Panc1 (cell line): ENCODE measurements around the gene CNNM1. TPM values are rescaled to one million over a fixed set of nuclear protein-coding genes. Genes with fewer than 3 reads are reported as not detected.

Source experiments
- ATAC-seq: fragments of 200-7000 bp; cut with Tn5 transposase; 2 replicates; pipeline ENCODE4 v1.9.1; 2020; ENCODE audit warnings: mild to moderate bottlenecking, moderate library complexity
- BruUV-seq: library from RNA; stranded (reverse); fragments of 400-500 nt; replicated peaks from 2 replicates; lab custom pipeline; 2021; lab: Mats Ljungman, UMichigan
- CTCF ChIA-PET: fragments of 300-600 bp; sonication (Branson Sonifier 250); formaldehyde crosslinking; loops from one replicate; lab custom pipeline; 2022; ENCODE audit warnings: antibody characterized with exemption; lab: Charles Lee
- POLR2A ChIA-PET: fragments of 300-600 bp; sonication (Branson Sonifier 250); formaldehyde crosslinking; loops from one replicate; lab custom pipeline; 2022; ENCODE audit warnings: antibody characterized with exemption; lab: Charles Lee
- DNase-seq: peaks from one replicate; pipeline ENCODE4 v3.0.0-alpha.2; 2010; ENCODE audit warnings: low read depth, low spot score
- H3K27ac ChIP-seq: 2 replicates; pipeline ENCODE4 v1.5.1; 2011; ENCODE audit warnings: mild to moderate bottlenecking, low read length, inconsistent platforms
- H3K27me3 ChIP-seq: fragments of 200-500 bp; sonication (Bioruptor generic); 2 replicates; pipeline ENCODE4 v1.6.0; 2014; ENCODE audit warnings: low read length, inconsistent platforms; ENCODE audit not compliant: control insufficient read depth, insufficient read depth
- H3K36me3 ChIP-seq: fragments of 200-500 bp; sonication (Bioruptor generic); 2 replicates; pipeline ENCODE4 v1.5.1; 2014; ENCODE audit warnings: inconsistent platforms, mild to moderate bottlenecking, low read length, moderate library complexity; ENCODE audit not compliant: control insufficient read depth, insufficient read depth
- H3K4me1 ChIP-seq: 2 replicates; pipeline ENCODE4 v1.5.1; 2011; ENCODE audit warnings: inconsistent platforms, mild to moderate bottlenecking, low read length, moderate library complexity; ENCODE audit not compliant: control insufficient read depth, insufficient read depth
- H3K4me3 ChIP-seq, 2 experiments: 2 replicates each; pipeline ENCODE4 v1.5.1; 2011 to 2012; ENCODE audit warnings: low read depth in 2 of 2, low read length in 2 of 2, mild to moderate bottlenecking in 2 of 2, inconsistent platforms in 1 of 2, moderate library complexity in 1 of 2
- H3K9me3 ChIP-seq: fragments of 200-500 bp; sonication (Bioruptor generic); 2 replicates; pipeline ENCODE4 v1.5.1; 2014; ENCODE audit warnings: low read depth, mild to moderate bottlenecking, inconsistent platforms, low read length, moderate library complexity; ENCODE audit not compliant: control insufficient read depth, insufficient read depth
- POLR2AphosphoS5 ChIP-seq: IDR thresholded peaks from 2 replicates; pipeline ENCODE4 v1.6.1; 2012; ENCODE audit warnings: mild to moderate bottlenecking, low read depth, low read length, moderate library complexity
- SIN3A ChIP-seq: IDR thresholded peaks from 2 replicates; pipeline ENCODE4 v1.6.1; 2012; ENCODE audit warnings: low read depth, mild to moderate bottlenecking, low read length, moderate library complexity, borderline replicate concordance; ENCODE audit not compliant: insufficient read depth
- TCF7L2 ChIP-seq: IDR thresholded peaks from 2 replicates; pipeline ENCODE4 v1.6.1; 2011; ENCODE audit warnings: mild to moderate bottlenecking, low read depth, low read length, inconsistent platforms
- in situ Hi-C: cut with HindIII; loops from 2 replicates; pipeline ENCODE4 v1.10.0; 2016; ENCODE audit warnings: low sequenced_read_pairs, low pct_unique_long_range_greater_than_20kb
- intact Hi-C: fragments of 100-400 bp; cut with micrococcal nuclease; formaldehyde crosslinking; loops from one replicate; pipeline ENCODE4 v1.10.0; 2022; ENCODE audit not compliant: unreplicated experiment
- total RNA-seq: library from RNA; stranded (reverse); gene quantifications from one replicate; pipeline ENCODE4 v1.2.1, GENCODE V29; 2021; ENCODE audit not compliant: unreplicated experiment
- TF ChIP-seq, protein P1 (sequence below): fragments of 450-650 bp; IDR thresholded peaks from 2 replicates; pipeline ENCODE4 v1.5.1; 2017; ENCODE audit warnings: mild to moderate bottlenecking
- TF ChIP-seq, protein P2 (sequence below), 2 experiments: IDR thresholded peaks; 2 replicates each; pipeline ENCODE4 v1.6.1; 2011 to 2012; ENCODE audit warnings: low read depth in 2 of 2, control low read depth in 1 of 2, low read length in 1 of 2, mild to moderate bottlenecking in 1 of 2, moderate library complexity in 1 of 2; ENCODE audit not compliant: insufficient read depth in 1 of 2

The CNNM1 gene
- total RNA-seq, 1 experiment from 2014 or later, result 16.6 TPM

- intact Hi-C loops (no loop called here), in situ Hi-C loops (no loop called here)
- H3K9me3 ChIP-seq, result no peaks in the 10 kb centered on the region
- TF ChIP-seq TCF7L2 (no peak), SIN3A (no peak), POLR2AphosphoS5 (no peak)
- TF ChIP-seq, protein P1, sequence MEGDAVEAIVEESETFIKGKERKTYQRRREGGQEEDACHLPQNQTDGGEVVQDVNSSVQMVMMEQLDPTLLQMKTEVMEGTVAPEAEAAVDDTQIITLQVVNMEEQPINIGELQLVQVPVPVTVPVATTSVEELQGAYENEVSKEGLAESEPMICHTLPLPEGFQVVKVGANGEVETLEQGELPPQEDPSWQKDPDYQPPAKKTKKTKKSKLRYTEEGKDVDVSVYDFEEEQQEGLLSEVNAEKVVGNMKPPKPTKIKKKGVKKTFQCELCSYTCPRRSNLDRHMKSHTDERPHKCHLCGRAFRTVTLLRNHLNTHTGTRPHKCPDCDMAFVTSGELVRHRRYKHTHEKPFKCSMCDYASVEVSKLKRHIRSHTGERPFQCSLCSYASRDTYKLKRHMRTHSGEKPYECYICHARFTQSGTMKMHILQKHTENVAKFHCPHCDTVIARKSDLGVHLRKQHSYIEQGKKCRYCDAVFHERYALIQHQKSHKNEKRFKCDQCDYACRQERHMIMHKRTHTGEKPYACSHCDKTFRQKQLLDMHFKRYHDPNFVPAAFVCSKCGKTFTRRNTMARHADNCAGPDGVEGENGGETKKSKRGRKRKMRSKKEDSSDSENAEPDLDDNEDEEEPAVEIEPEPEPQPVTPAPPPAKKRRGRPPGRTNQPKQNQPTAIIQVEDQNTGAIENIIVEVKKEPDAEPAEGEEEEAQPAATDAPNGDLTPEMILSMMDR, result no peak
- TF ChIP-seq, protein P2, sequence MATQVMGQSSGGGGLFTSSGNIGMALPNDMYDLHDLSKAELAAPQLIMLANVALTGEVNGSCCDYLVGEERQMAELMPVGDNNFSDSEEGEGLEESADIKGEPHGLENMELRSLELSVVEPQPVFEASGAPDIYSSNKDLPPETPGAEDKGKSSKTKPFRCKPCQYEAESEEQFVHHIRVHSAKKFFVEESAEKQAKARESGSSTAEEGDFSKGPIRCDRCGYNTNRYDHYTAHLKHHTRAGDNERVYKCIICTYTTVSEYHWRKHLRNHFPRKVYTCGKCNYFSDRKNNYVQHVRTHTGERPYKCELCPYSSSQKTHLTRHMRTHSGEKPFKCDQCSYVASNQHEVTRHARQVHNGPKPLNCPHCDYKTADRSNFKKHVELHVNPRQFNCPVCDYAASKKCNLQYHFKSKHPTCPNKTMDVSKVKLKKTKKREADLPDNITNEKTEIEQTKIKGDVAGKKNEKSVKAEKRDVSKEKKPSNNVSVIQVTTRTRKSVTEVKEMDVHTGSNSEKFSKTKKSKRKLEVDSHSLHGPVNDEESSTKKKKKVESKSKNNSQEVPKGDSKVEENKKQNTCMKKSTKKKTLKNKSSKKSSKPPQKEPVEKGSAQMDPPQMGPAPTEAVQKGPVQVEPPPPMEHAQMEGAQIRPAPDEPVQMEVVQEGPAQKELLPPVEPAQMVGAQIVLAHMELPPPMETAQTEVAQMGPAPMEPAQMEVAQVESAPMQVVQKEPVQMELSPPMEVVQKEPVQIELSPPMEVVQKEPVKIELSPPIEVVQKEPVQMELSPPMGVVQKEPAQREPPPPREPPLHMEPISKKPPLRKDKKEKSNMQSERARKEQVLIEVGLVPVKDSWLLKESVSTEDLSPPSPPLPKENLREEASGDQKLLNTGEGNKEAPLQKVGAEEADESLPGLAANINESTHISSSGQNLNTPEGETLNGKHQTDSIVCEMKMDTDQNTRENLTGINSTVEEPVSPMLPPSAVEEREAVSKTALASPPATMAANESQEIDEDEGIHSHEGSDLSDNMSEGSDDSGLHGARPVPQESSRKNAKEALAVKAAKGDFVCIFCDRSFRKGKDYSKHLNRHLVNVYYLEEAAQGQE (IDR thresholded peaks at IDR 0.05; ENCODE audit: insufficient read depth in 1 of 2, low read depth in 2 of 2, low read length in 1 of 2), result no peak
- ChIA-PET CTCF (no interaction called here), POLR2A (no interaction called here)
- no peaks in the 10 kb centered on the region; the same call in 1 of the 2 replicates for H3K4me1 ChIP-seq
- H3K36me3 ChIP-seq, result no peaks in the 10 kb centered on the region
- H3K27ac ChIP-seq, result no peak overlapping the region
- no peak overlapping the region for H3K4me3 ChIP-seq
- ATAC-seq (no peak), DNase-seq (no peak)
- TSS peak; percentile 41 for BruUV-seq
- H3K27me3 ChIP-seq, result no peaks in the 10 kb centered on the region
Observed at GRCh38 chr10:99369126-99369525, 40.0 kb downstream of the CNNM1 start.

- in situ Hi-C loops, result no loop called here
- BruUV-seq, result no TSS peak
- Histone ChIP-seq H3K27ac (no peak overlapping the region), H3K27me3 (no peaks in the 10 kb centered on the region), H3K9me3 (no peaks in the 10 kb centered on the region), H3K4me1 (no peaks in the 10 kb centered on the region; the same call in 1 of the 2 replicates), H3K36me3 (no peaks in the 10 kb centered on the region), H3K4me3 (no peak overlapping the region)
- ChIA-PET POLR2A (no interaction called here), CTCF (no interaction called here)
- DNase-seq, result no peak
- ATAC-seq, result no peak
- intact Hi-C loops, result no loop called here
- TF ChIP-seq, protein P2 (IDR thresholded peaks at IDR 0.05; ENCODE audit: insufficient read depth in 1 of 2, low read depth in 2 of 2, low read length in 1 of 2), result no peak
- TF ChIP-seq, protein P1, result no peak
- no peak for TF ChIP-seq SIN3A
- TF ChIP-seq POLR2AphosphoS5, result no peak
- TF ChIP-seq TCF7L2, result no peak
Observed at GRCh38 chr10:99369551-99369950, 40.4 kb downstream of the CNNM1 start.
